Activated naive CD8-positive, alpha-beta T cell treated with anti-CD3 and anti-CD28 coated beads, Interleukin-2, amount 10 ng/mL, durations not matched to agents 7 days and 5 days (primary cell): ENCODE data around the gene TCERG1L. TPM values are rescaled to one million over a fixed set of nuclear protein-coding genes. Genes with fewer than 3 reads are reported as not detected.

ENCODE experiments used
- ATAC-seq: fragments of 150-1000 bp; cut with Tn5 transposase; one replicate; pipeline ENCODE4 v1.10.0; 2021; ENCODE audit warnings: low read depth, moderate library complexity
- POLR2A ChIA-PET: fragments of 350-600 bp; sonication (Branson Sonifier 250); formaldehyde crosslinking; loops from one replicate; lab custom pipeline; 2021; ENCODE audit warnings: antibody characterized with exemption; lab: Charles Lee
- DNase-seq: peaks from one replicate; pipeline ENCODE4 v3.0.0; 2021
- H3K27ac Mint-ChIP-seq: one replicate; pipeline ENCODE4 v1.8.0; 2022; ENCODE audit warnings: mild to moderate bottlenecking, mixed read lengths
- H3K27me3 Mint-ChIP-seq: one replicate; pipeline ENCODE4 v1.8.0; 2022; ENCODE audit warnings: mild to moderate bottlenecking, moderate library complexity, mixed read lengths
- H3K36me3 Mint-ChIP-seq: one replicate; pipeline ENCODE4 v1.8.0; 2021; ENCODE audit warnings: mild to moderate bottlenecking, mixed read lengths
- H3K4me1 Mint-ChIP-seq: one replicate; pipeline ENCODE4 v1.8.0; 2021; ENCODE audit warnings: mixed read lengths
- H3K4me3 Mint-ChIP-seq: one replicate; pipeline ENCODE4 v1.8.0; 2022; ENCODE audit warnings: mild to moderate bottlenecking, moderate library complexity, mixed read lengths
- H3K9me3 Mint-ChIP-seq: one replicate; pipeline ENCODE4 v1.8.0; 2021; ENCODE audit warnings: mixed read lengths
- total RNA-seq, 2 experiments: library from RNA; stranded (reverse); gene quantifications; one replicate each; pipeline ENCODE4 v1.2.3, GENCODE V29; 2021

Gene TCERG1L
- total RNA-seq, 2 experiments from 2014 or later: 0.20 to 0.36 TPM

DNA sequence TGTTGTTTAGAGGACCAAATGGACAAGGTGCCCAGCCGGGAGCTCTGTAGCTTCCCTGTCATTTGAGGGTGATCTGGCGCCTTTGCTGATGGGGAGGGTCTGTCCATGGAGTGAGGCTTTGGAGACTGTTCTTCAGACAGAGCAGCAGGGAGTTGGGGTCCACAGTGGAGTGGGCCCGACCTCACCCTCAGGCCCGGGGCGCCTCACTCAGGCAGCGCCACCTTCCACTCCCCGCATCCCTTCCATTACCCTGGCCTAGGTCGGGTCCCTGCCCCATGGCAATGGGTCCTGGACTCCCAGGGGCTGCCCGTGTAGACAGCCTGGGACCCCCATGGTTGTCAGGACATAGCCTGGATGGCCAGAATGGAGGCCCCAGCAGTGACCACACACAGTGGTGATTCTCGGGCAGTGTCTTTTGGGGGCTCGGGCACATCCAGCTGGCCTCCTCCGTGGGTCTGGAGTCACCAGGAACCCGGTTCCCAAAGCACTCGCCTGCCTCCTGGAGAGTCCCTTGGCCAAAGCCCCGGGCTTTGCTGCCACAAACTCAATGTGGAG lies 38.5 kb downstream of the TCERG1L start:
- H3K36me3 Mint-ChIP-seq: no peaks in the 10 kb centered on the region
- no peaks in the 10 kb centered on the region for H3K4me1 Mint-ChIP-seq
- no peak overlapping the region for H3K27ac Mint-ChIP-seq
- no peaks in the 10 kb centered on the region for H3K27me3 Mint-ChIP-seq
- POLR2A ChIA-PET: no interaction called here
- H3K4me3 Mint-ChIP-seq: no peak overlapping the region
- DNase-seq: no peak
- no peaks in the 10 kb centered on the region for H3K9me3 Mint-ChIP-seq
- no peak for ATAC-seq

DNA sequence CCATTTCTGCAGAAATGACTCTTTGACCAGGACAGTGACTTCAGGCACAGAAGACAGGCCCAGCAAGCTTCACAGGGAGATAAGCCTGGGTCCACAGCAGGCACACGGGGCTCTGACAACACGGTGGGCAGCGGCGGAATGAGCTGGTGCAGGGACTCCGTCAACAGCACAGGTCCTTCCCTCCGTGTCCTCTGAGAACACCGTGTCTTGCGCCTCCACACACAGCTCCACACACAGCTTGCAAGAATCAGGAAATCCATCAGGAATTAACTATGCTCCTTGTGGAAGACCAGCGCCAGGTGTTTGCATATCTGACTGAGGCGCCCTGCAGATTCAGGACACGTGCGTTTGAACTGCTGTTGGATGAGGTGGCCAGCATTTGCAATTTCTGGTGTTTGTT lies 39.6 kb downstream of the TCERG1L start:
- POLR2A ChIA-PET: no interaction called here
- no peak for ATAC-seq

DNA sequence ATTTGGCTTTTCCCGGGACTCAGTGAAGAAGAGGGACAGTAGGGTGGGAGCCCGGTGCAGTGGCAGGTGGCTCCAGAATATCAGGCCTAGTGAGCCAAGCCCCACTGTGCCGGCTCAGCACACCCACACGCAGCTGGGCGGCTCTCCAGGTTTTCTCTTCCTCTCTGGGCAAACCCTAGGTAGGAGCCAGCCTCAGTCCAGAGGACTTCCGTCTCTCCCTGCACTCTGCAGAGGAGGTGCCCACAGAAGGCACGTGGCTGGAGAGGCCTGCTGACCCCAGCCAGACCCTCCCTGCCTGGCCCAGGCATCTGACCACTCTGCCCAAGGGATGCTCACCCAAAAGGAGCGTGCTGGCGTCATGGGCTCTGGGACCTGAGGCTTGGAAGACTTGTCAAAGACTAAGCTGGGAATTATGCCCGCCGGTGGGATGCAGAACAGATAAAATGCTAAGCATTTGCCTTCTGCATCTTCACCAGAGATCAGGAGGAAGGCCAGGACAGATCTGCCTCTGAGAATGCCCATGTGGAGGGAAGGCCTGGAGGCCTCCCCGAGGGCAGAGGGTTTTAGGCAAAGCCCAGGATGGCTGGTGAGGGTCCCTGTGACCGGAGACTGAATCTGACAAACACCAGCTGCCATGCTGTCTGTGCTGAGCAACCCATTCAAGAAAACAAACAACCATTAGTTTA lies 40.2 kb downstream of the TCERG1L start:
- no peaks in the 10 kb centered on the region for H3K9me3 Mint-ChIP-seq

More for the DNA sequence above, 39.6 kb downstream of the TCERG1L start:
- H3K27ac Mint-ChIP-seq: no peak overlapping the region
- H3K4me3 Mint-ChIP-seq: no peak overlapping the region
- H3K9me3 Mint-ChIP-seq: no peaks in the 10 kb centered on the region
- H3K27me3 Mint-ChIP-seq: no peaks in the 10 kb centered on the region
- no peaks in the 10 kb centered on the region for H3K4me1 Mint-ChIP-seq
- DNase-seq: no peak
- H3K36me3 Mint-ChIP-seq: no peaks in the 10 kb centered on the region

DNA sequence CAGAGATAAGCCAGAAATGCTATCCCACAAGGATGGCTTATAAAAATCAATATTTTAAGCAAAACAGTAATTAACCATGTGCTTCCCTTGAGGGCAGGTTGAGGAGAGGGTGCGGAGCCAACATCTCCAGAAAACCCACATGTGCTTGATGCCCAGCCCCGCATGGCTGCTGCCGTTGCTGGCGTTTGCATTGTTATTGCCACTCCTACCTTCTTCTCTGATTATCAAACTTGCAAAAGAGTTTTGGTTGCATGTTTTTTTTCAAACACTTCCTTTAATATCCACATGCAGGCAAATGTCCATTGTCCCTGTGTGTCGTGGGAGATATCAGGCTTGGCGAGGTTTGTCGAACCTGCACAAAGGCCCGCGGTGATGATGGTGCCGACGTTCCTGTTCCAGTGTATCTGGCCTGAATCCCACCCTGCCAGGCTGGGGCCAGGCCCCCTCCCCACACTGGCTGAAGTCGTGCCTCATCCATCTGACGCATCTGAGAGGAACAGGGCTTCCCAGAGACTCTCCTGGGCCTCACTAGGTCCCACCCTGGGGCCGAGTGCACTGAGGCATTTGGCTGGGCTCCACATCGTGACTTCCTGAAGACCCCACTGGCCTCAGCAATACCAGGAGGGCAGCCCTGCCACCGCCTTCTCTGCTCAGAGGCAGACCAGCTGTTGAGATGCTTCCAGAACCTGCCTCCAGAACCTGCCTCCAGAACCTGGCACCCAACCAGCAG lies 40.9 kb downstream of the TCERG1L start:
- DNase-seq (no peak), ATAC-seq (no peak)
- no peaks in the 10 kb centered on the region for H3K9me3 Mint-ChIP-seq
- H3K4me1 Mint-ChIP-seq: no peaks in the 10 kb centered on the region
- no peak overlapping the region for H3K27ac Mint-ChIP-seq
- no peaks in the 10 kb centered on the region for H3K27me3 Mint-ChIP-seq
- no peak overlapping the region for H3K4me3 Mint-ChIP-seq
- H3K36me3 Mint-ChIP-seq: no peaks in the 10 kb centered on the region
- POLR2A ChIA-PET: no interaction called here

More for the DNA sequence above, 40.2 kb downstream of the TCERG1L start:
- Mint-ChIP-seq H3K27ac (no peak overlapping the region), H3K27me3 (no peaks in the 10 kb centered on the region), H3K4me3 (no peak overlapping the region), H3K4me1 (no peaks in the 10 kb centered on the region), H3K36me3 (no peaks in the 10 kb centered on the region)
- POLR2A ChIA-PET: no interaction called here
- no peak for ATAC-seq
- no peak for DNase-seq

DNA sequence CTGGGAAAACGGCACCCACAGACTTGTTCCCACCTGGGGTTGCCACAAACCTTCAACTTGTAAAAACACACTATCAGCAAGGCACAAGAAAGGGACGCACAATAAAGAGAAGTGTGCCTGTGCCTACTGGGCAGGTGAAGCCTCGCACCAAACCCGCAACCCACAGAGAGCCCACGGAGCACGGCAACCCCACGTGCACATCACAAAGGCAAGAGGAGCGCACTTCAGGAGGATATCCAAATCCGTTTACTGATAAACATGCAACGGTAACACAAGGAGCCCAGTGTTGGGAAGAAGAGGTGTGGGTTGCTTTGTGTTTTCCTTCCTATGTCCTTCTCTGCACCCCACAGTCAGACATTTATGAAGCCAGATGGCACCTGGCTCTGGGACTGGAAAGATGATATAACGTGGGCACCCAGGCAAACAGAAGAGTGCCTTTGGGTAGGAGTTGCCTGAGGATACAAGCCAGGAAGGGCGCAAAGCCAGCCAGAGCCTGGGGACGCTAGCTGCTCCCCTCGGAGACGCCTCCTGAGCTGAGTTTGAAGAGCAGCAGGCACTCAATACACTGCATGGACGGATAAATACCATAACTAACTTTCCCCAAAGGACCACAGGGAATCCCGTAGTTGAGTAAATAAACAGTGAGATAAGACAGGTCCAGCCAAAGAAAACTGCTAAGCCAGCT lies 41.6 kb downstream of the TCERG1L start:
- Mint-ChIP-seq H3K27me3 (no peaks in the 10 kb centered on the region), H3K9me3 (no peaks in the 10 kb centered on the region), H3K4me3 (no peak overlapping the region), H3K27ac (no peak overlapping the region), H3K4me1 (no peaks in the 10 kb centered on the region), H3K36me3 (no peaks in the 10 kb centered on the region)
- POLR2A ChIA-PET: no interaction called here
- no peak for ATAC-seq
- no peak for DNase-seq

DNA sequence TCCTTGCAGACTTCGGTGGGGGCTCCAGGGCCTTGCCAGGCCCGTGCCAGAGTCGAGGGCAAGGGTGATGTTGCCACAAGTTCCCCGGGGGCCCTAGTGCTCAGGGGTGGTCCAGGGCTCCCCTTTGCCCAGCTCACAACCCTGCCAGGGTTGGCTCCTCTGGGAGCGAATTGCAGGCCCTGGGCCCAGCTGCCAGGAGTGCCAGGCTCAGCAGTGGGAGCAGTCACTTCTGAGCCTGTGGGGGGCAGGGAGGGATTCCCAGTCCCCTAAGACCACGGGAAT lies 43.8 kb downstream of the TCERG1L start:
- POLR2A ChIA-PET: no interaction called here
- no peaks in the 10 kb centered on the region for H3K27me3 Mint-ChIP-seq

DNA sequence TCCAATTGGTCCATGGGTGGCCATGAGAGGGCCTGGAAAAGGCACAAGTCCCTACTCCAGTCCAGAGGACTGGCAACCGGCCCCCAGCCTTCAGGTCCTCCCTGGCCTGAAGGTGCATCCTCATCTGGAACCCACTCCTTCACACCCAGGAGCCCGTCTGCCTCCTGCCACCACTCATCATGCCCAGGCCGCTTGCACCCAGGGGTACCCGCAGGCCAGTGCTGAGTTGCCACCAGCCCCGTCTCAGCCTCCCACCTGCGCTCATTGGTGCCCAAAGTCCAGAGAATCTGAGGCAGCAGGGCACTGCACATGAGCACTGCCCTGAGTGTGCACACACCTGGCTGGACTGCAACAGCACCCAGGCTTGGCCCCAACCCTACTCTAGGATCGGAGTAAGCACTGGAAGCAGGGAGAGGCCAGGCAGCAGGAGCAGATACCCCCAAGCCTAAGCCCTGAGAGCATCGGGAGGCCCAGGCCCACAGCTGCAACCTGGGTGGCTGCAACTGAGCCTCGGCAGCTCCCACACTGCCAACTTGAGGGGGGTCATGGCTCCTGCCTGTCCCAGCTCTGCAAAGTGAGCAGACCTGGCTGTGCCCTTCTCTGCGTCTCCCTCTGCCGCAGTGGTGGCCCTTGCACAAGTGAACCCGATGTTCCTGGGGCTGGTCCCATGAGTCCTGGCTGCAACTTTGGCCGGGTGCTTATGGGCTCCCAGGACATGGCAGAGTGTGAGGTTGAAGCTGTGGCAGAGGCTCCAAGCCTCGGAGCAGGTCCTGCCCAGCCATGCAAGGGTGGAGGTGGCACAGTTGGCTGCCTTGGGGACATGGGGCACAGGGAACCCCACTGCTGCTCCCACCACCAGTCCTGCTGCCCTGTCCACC lies 44.3 kb downstream of the TCERG1L start:
- POLR2A ChIA-PET: no interaction called here
- Mint-ChIP-seq H3K27ac (no peak overlapping the region), H3K9me3 (no peaks in the 10 kb centered on the region), H3K27me3 (no peaks in the 10 kb centered on the region), H3K4me3 (no peak overlapping the region), H3K4me1 (no peaks in the 10 kb centered on the region), H3K36me3 (no peaks in the 10 kb centered on the region)
- DNase-seq (no peak), ATAC-seq (no peak)

More for the DNA sequence above, 43.8 kb downstream of the TCERG1L start:
- no peak for ATAC-seq
- H3K27ac Mint-ChIP-seq: no peak overlapping the region
- no peak overlapping the region for H3K4me3 Mint-ChIP-seq
- no peaks in the 10 kb centered on the region for H3K4me1 Mint-ChIP-seq
- no peak for DNase-seq
- H3K9me3 Mint-ChIP-seq: no peaks in the 10 kb centered on the region
- H3K36me3 Mint-ChIP-seq: no peaks in the 10 kb centered on the region

DNA sequence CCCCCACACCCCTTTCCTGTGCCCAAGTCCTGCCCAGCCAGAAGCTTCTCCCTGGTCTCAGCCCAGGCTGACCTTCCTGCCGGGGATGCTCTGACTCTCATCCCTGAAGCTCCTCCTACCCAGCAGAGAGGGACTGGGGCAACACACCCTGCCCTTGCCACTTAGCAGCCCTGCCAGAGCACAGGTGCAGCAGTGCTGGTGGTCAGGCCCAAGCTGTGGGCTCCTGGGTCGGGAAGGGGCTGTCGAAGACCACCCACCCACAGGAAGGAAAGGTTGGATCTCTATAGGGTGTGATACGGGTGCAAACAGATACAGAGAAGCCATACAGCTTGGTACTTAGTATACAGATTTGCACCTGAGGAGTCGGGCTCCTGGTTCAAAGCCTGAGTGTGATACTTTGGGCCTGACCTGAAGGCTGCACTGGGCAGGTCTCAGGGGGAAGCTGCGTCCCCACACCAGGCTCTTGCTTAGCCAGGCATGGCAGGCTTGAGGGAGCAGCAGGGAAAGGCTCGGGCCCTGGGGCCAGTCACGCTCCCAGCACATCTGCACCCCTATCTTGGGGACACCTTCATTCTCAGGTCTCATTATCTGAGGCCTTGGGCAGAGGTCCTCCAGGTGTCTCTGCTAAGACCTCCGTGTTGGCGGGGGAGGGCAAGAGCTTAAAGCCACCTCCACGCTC lies 47.3 kb downstream of the TCERG1L start:
- Mint-ChIP-seq H3K27me3 (no peaks in the 10 kb centered on the region), H3K27ac (no peak overlapping the region), H3K36me3 (no peaks in the 10 kb centered on the region), H3K4me3 (no peak overlapping the region), H3K4me1 (no peaks in the 10 kb centered on the region), H3K9me3 (no peaks in the 10 kb centered on the region)
- DNase-seq: no peak
- POLR2A ChIA-PET: no interaction called here
- no peak for ATAC-seq

DNA sequence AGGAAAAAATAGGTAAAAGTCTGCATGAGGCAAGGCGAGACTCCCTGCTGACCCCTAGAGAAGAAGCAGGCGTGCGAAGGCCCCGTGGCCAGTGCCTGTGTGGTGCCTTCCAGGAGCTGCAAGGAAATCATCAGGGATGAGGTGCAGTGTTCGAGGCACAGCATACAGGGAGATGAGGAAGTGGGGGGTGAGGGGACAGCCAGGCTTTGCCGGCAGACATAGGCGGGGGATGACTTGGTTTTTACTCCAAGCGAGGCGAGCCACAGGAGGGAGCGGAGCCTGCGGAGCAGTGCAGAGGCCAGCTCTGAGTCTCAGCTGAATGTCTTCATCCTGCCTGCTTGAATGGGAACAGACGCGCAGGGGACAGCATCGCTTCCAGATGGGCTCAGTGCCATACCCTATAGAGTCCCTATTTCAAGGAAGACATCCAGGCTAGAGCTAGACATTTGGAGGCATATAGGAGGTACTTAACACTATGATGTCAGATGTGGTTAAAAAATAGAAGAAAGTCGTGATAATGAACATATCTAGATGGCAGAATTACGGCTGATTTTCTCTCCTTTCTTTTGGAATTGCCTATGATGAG lies 49.5 kb downstream of the TCERG1L start:
- Mint-ChIP-seq H3K4me1 (no peaks in the 10 kb centered on the region), H3K4me3 (no peak overlapping the region), H3K27me3 (no peaks in the 10 kb centered on the region), H3K36me3 (no peaks in the 10 kb centered on the region), H3K9me3 (no peaks in the 10 kb centered on the region), H3K27ac (no peak overlapping the region)
- ATAC-seq: no peak
- POLR2A ChIA-PET: no interaction called here
- DNase-seq: no peak

DNA sequence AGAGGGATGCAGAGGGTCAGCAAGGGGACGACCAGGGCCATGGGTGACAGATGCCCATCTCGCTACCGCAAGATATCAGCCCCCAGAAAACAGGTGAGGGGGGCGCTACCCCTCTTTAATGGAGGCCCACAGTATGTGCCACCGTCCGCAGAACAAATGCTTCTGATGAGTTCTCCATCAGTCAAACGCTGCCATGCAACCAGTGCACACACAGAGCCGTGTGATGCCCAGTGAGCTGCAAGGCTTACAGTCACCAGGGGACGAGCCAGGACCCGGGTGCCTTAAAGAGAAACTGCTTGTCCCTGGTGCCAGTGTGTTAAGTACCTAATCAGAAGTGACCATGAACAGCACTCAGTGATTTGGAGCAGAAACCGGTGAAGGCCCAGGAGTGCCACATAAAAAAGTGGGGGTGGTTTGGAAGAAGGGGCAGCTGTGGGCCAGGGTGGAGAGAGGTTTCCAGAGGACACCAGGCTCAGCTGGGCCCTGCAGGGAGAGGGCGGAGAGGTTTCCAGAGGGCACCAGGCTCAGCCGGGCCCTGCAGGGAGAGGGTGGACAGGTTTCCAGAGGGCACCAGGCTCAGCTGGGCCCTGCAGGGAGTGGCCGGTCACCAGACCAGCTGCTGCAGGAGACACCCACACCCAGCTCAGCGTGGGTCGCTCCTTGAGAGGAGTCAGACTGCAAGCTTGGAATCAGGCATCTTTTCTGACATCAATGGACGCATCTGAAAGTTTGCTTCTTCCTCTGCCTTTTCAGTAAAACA lies 50.9 kb downstream of the TCERG1L start:
- DNase-seq (no peak), ATAC-seq (no peak)
- Mint-ChIP-seq H3K27me3 (no peaks in the 10 kb centered on the region), H3K4me1 (no peaks in the 10 kb centered on the region), H3K27ac (no peak overlapping the region), H3K36me3 (no peaks in the 10 kb centered on the region), H3K4me3 (no peak overlapping the region), H3K9me3 (no peaks in the 10 kb centered on the region)
- POLR2A ChIA-PET: no interaction called here

DNA sequence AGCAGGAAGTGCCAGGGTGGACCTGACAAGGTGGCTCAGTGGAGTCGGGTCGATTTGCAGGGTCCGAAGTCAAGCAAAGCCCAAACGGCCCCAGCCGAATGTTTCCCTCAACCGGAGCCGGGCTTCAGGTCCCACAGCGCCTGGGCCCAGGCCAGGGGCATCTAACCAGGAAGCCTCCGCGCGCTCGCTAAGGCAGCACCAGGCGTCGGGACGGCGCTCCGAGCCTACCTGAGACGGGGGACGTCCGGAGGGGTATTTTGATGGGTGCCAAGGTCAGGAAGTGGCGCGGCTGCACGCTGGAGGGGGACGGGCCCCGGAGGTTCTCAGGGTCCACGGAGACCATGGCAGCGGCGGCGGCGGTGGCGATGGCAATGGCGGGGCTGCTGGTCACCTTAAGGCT lies 51.5 kb downstream of the TCERG1L start:
- Mint-ChIP-seq H3K4me3 (no peak overlapping the region), H3K27ac (no peak overlapping the region), H3K36me3 (no peaks in the 10 kb centered on the region), H3K4me1 (no peaks in the 10 kb centered on the region), H3K27me3 (no peaks in the 10 kb centered on the region), H3K9me3 (no peaks in the 10 kb centered on the region)
- POLR2A ChIA-PET: no interaction called here
- ATAC-seq (no peak), DNase-seq (no peak)

DNA sequence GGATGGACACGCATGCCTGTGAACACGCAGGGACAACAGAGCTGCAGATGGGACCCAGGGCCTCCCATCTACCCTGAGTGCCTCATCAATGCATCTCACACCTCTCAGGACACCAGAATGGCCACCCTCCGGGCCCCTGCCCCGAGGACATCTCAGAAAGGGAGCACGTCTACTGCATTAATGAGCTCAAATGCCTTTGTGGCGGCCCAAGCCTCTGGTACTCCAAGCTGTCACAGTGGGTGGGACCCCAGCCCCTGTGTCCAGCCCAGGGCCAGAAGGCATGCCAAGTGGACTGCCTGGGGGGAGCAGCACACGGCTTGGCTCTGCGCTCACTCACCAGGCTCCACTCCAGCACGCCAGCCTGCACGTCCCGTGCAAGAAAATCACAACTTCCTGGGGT lies 52.0 kb downstream of the TCERG1L start:
- Mint-ChIP-seq H3K9me3 (no peaks in the 10 kb centered on the region), H3K4me1 (no peaks in the 10 kb centered on the region), H3K4me3 (no peak overlapping the region), H3K36me3 (no peaks in the 10 kb centered on the region), H3K27me3 (no peaks in the 10 kb centered on the region), H3K27ac (no peak overlapping the region)
- no peak for ATAC-seq
- POLR2A ChIA-PET: no interaction called here
- no peak for DNase-seq
